HG03342 (cell line): ENCODE measurements around the gene ERN1.
A peak's percentile ranks its signal among the peaks of the same experiment; 100 is the strongest.

Experiments used
- ATAC-seq: cut with Tn5 transposase; IDR thresholded peaks from one replicate; pipeline ENCODE4 v1.9.1; 2021; ENCODE audit warnings: mild to moderate bottlenecking, moderate library complexity; ENCODE audit not compliant: unreplicated experiment

Gene ERN1

GRCh38 chr17:64113006-64113405 lies 16.9 kb downstream of the ERN1 start:
- ATAC-seq = no peak

DNA sequence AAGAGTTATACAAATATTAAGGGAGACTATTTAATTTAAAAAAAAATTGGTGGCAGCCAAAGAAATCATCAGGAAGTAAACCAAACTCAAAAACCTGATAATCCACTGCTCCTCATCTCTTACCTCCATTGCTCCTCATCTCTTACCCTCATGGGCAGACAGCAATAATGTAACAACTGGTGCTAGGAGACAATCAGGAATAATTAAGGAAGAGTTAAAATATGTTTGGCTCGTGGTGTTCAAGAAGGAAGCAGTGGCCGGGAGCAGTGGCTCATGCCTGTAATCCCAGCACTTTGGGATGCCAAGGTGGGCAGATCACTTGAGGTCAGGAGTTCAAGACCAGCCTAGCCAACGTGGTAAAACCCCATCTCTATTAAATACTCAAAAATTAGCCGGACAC lies 18.1 kb downstream of the ERN1 start:
- ATAC-seq = no peak

DNA sequence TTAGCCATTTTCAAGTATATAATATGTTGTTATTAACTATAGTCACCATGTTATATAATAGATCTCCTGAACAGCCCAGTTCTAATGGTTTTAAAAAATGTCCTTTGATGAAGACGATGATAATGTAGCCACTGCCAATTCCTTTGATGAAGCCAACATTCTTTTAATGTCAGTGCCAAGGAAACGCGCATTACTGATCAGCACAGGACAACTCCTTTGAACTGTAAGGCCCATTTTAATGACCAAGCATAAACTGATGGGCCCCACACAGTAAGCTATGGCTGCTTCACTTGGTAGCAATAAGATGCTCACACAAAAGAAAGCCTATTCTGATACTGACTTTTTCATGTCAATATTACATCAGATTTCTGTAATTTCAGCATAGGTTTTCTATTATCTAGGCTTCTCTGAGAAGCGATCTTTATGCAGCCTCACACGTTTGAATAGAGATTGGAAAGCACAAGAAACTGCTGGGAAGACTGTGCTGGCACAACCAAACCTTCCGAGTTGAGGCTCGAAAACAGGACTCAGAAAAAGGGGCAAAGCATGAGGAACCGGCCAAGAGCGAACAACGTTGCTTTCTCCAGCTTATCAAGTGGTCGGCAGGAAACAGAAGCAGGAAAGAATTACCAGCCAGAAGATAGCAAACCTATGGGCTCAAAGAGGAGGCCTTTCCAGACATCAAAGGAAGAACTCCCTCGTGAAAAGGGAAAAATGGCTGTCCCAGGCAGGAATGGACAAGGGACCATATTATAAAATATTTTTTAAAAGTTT lies 19.4 kb downstream of the ERN1 start:
- no peak for ATAC-seq

DNA sequence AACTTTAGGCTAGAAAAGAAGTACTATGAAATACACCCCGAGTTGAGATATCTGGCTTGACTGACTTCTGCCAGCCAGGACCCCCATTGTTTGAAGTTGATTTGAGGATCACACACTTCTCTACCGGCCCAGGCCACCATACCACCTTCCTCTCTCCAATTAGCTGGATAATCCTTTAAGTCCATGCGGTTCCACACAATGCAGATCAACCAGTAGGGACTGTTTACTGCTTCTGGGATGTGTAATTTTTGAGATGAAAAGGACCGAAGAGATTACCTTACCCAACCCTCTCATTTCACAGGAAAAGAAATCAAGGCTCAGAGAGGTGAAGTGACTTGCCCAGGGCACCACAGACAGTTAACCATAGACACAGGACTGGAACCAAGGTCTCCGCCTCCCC lies 20.5 kb downstream of the ERN1 start:
- no peak for ATAC-seq

DNA sequence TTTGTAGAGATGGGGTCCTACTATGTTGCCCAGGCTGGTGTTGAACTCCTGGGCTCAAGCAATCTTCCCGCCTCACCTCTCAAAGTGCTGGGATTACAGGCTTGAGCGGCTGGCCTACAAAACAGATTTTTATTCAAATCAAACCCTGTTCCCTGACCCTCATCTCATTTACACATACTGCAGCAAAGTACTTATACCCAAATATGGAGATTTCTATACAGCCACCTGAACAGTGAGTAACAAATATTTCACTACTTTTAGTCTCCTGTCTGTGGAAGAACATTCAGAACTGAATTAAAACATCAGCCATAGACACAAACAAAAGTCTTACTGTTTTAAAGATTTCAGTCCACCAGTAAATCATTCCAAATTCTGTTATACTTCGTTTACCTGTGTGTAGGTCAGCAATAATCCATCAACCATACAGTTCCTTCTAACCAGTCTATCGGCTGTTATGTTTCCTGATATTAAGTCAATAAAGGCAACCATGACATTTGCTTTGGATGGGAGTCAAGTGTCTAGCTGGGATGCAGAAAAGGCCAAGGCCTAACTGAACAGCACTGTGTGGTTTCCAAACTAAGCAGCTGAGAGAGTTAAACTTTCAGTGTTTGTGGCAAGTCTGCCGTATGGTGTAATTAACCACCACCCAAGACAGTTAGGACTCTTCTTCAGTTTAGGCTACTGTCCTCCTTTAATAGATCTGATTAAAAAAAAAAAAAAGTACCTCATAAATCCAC lies 22.3 kb downstream of the ERN1 start:
- no peak for ATAC-seq

DNA sequence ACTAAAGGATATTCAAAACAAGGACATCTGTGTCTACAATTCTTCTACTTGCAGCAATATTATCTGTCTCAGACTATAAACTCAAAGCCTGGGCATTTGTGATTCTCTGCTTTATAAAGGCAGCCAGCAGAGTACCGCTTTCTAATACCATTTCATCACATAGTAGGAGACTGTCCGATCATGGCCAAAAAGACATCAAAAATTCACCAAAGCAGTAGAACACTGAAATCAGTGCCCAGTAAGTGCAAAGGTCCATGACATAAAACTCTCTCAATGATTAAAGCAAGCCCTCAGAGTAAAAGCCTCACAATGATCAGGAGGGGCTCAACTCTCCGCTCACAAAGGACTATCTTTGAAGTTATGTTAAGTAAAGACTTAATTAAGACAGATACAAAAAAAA lies 23.0 kb downstream of the ERN1 start:
- ATAC-seq = no peak

DNA sequence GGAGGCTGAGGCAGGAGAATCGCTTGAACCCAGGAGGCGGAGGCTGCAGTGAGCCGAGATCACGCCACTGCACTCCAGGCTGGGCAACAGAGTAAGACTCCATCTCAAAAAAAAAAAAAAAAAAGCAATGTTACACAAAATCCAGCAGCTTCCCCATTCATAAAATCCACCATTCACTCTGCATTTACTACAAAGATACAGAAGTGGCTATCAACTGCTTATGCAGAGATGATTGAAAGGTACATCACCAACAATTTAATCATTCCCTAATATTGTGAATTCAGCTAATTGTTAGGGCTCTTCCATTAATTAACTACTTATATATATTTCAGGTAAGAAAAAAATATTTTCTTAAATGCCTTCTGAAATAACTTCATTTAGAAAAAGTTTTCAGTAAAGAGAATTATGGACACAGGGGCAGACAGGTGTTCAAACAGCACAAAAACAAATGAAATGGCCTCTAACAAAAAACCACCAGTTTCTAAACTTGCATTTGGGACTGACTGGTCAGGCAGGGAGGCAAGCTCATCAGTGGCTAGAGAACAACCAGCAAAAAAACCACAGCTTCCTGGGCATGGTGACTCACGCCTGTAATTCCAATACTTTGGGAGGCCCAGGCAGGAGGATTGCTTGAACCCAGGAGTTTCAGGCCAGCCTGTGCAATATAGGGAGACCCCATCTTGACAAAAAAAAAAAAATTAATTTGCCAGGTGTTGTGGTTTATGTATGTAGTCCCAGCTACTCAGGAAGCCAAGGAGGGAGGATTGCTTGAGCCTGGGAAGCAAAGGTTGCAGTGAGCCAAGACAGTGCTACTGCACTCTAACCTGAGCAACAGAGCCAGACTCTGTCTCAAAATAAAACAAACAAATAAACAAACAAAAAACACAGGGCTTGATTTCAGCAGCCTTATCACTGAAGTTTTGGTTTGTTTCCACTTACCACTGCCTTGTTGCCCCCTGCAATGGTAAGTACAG lies 26.3 kb downstream of the ERN1 start:
- ATAC-seq = no peak

DNA sequence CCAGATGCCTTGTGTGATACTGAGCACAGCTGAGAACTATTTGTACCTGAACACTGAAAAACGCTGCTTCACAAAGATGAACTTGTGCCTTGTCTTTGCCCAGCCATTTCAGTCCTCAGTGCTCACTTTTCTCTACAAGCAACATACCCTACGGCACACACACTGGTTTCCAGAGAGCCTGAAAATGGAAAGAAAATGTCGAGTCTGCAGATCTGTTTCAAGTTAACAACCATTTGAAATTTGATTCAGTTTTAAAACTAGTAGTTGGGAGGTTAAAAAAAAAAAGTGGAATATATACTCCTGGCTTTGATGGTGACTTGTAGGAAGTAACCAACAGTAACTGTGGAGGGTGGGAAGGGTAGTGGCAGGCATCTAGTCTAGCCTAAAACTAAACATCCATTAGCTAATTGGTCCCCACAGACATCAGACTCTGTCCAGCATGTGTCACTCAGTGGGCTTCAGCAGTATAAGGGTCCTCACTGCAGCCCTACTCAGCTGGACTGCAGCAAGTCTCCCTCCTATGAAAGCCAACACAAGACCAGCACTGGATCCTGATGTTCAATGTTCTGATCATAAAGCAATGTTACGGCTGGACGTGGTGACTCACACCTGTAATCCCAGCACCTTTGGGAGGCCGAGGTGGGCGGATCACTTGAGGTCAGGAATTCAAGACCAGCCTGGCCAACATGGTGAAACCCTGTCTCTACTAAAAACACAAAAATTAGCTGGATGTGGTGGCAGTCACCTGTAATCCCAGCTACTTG lies 27.1 kb downstream of the ERN1 start:
- no peak for ATAC-seq

GRCh38 chr17:64099543-64099942 lies 30.4 kb downstream of the ERN1 start:
- no peak for ATAC-seq

DNA sequence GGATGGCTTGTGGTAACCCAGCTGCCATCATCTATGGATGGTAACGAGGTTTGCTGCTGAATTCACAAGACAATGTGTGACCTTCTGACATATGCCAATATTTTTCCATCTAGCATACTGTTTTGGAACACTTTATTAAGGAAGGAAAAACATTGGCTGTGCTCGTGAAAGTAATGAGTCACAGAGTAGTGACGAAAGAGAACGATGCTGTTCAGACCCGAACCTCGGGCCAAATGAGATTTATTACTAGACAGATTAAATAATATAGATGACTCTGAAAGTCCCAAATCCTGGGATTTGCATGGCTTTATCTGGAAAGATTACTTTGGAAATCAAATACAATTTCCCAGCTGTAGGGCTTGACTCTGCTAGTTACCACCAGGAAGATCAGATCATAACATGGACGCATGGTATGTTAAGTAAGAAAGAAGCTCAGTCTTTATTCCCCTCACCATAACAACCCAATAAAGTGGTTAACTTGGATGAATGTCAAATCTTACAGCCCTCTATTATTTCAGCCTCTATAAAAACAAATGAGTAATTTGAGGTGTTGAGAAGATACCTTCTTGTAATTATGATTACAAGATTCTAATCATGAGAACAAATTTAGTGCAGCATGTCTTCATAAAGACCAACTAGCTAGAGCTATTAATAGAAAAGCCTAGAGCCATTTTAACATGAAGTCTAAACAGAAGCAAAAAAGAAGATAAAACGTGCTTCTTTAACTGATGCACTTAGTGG lies 32.6 kb downstream of the ERN1 start:
- ATAC-seq = no peak

DNA sequence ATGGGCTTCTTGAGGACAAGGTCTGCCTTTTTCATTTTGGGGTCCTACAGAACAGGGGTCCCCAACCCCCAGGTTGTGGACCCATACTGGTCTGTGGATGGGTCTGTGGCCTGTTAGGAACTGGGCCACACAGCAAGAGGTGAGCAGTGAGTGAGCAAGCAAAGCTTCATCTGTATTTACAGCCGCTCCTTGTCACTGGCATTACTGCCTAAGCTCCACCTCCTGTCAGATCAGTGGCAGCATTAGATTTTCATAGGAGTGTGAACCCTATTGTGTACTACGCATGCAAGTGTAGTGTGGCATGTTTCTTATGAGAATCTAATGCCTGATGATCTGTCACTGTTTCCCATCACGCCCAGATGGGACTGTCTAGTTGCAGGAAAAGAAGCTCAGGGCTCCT lies 33.9 kb downstream of the ERN1 start:
- no peak for ATAC-seq

DNA sequence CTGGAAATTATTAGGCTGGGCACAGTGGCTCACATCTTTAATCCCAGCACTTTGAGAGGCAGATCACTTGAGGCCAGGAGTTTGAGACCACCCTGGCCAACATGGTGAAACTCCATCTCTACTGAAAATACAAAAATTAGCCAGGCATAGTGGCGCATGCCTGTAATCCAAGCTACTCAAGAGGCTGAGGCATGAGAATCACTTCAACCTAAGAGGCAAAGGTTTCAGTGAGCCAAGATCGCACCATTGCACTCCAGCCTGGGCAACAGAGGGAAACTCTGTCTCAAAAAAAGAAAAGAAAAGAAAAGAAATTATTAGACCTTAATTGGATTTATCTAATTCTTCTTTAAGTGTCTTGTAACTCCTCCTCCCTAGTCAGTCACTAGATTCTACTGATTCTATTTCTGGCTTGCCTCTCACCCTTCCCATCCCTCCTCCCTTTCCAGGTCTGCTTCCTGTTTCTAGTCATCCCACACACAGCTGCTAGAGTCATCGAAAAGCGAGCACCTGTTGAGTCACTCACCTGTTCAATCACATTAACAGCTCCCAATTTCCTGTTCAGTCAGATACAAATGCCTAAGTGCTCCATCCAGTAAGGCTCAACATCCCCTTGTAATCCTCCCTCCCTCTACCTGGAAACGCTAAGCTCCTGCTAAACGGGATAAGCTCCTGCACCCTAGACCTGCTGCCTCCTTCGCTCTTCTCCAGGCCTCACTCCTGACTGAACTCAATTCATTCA lies 34.6 kb downstream of the ERN1 start:
- no peak for ATAC-seq

DNA sequence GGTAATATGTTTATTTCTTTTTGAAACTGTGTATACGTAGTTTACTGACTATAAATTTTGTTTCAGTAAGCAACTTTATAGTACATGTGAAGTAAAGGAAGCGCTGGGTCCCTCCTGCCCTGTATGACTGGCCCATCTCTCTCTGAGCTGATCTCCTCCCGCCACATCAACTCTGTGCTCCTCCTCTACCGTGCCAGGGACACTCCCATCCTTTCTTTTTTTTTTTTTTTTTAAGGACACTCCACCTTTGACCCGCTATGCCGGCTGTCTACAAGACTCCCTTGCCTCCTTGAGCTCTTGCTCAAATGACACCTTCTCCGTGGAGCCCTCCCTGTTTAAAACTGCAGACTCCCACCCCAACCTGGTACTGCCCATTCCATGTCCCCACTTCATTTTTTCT lies 35.5 kb downstream of the ERN1 start:
- ATAC-seq = no peak

DNA sequence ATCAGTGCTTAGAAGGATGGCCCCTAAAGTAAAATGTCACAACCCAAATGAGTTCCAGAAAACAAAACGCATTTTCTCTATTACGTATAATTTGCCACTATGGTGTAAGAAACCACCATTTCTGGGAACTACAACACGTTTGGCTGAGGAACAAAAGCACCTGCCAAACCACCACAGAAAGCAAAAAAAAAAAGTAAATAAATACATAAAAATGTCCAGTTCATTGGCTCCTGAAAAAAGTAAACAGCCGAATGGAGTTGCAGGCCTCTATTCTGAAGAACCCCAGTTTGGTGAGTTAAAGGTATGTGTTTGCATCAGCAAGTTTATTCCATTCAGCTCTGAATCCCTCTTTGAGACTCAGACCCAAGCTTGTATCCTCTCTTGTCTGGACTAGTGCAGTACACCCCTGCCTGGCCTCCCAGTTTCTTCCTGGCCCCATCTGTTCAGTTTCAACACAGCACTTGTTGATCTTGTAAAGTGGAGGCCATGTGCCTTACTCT lies 36.9 kb downstream of the ERN1 start:
- ATAC-seq = no peak

- no peak for ATAC-seq
Measured at GRCh38 chr17:64092113-64092512, 37.8 kb downstream of the ERN1 start.

- ATAC-seq = no peak
Measured at GRCh38 chr17:64091571-64091970, 38.4 kb downstream of the ERN1 start.

DNA sequence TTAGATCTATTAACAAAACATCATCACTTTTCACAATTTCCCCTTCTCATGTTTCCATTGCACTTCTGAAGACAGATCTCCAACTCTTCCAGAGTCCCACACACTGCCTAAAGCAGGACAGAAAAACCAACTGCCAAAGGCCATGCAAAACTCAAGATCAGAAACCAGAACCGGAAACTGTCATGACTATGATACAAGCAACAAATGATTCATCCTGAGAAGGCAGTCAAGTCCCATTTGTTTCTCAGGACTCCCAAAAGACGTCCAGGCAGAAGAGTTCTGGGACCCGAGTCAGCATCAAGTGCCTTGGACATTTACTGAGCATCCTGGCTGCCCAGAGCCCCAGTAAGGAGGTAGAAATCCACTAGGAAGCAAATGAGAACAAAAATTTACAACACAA lies 38.8 kb downstream of the ERN1 start:
- peak; percentile 73 for ATAC-seq

DNA sequence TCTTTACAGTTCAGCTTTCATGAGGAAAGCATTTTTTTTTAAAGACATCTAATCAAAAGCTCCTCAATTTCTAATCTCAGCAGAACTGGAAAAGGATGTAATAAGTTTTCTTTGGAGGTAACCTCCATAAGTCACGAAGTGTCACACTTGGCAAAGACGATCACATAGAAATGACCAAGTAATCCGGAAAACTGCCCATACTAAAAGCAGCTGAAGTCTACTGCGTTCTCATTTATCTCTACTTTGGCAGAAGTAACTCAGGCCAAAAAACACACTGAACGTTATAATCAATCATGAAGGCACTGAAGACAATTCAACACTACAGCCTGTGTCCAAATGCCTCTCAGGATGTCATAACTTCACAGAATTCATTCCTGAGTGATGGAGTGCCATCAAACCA lies 39.8 kb downstream of the ERN1 start:
- no peak for ATAC-seq
